Activated naive CD4-positive, alpha-beta T cell treated with anti-CD3 and anti-CD28 coated beads, Interleukin-2, amount 50 U/mL, for 72 hours (primary cell): ENCODE measurements around the gene CCNA1. TPM values are rescaled to one million over a fixed set of nuclear protein-coding genes. Genes with fewer than 3 reads are reported as not detected.

Experiments used
- total RNA-seq, 2 donors: library from RNA; stranded (reverse); gene quantifications; one replicate each; pipeline ENCODE4 v1.2.3, GENCODE V29; 2022

The CCNA1 gene
- total RNA-seq, 2 donors from 2014 or later = 0.70 TPM; not detected in 1

Other genes with a start within 250 kb of the CCNA1 start
- gene SOHLH2, start 217.9 kb upstream of the CCNA1 start, total RNA-seq = not detected
- under 1 TPM; 0.46 to 0.62 TPM for gene CCDC169, start 134.7 kb upstream of the CCNA1 start, total RNA-seq
- gene SPART, start 86.1 kb upstream of the CCNA1 start, total RNA-seq = 10 to 100 TPM; 21.9 to 23.9 TPM
- not detected for gene SERTM1, start 241.5 kb downstream of the CCNA1 start, total RNA-seq